ENCODE results near the gene FCHO1. TPM values are rescaled to one million over a fixed set of nuclear protein-coding genes. Genes with fewer than 3 reads are reported as not detected.

FCHO1 gene
- total and polyA plus RNA-seq, 2 experiments from 2014 or later: 18.5 to 42.3 TPM

DNA sequence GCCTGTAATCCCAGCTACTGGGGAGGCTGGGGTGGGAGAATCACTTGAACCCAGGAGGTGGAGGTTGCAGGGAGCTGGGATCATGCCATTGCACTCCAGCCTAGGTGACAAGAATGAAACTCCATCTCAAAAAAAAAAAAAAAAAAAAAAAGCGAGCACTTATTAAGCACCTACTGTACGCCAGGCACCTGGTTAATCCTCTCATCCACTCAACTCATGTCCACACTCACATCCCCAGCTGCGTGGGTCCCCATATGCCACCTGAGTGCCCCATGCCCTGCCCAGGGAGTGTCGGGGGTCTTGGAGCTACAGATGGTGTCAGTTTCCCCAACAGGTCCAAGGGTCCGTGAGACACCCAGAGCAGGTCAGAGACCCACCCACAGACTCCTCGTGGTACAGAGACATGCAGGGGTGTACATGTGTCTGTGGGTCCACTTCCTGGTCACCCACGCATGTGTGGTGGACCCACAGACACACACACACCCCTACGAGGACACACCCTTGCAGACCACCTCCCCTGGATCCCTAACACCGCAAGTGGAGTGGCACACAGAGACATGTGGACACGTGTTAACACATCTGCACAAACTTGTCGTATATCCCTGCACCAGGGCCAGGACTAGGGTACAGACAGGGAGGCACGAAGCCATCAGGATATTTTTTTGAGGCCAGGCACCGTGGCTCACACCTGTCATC lies 66.5 kb downstream of the FCHO1 start:
- H3K4me1 Mint-ChIP-seq: no peaks in the 10 kb centered on the region
- no peak overlapping the region for H3K4me3 Mint-ChIP-seq
- DNase-seq (ENCODE audit: low spot score) (no peak), ATAC-seq (no peak)
- peaks cover 8% of the 10 kb centered on the region for H3K27me3 Mint-ChIP-seq (ENCODE audit: insufficient read depth, low read depth, poor library complexity)
- no peak overlapping the region for H3K27ac ChIP-seq (ENCODE audit: low read depth)
- H3K4me1 ChIP-seq (ENCODE audit: insufficient read depth): no peaks in the 10 kb centered on the region
- no peak overlapping the region for H3K27ac Mint-ChIP-seq
- H3K36me3 ChIP-seq (ENCODE audit: insufficient read depth): no peaks in the 10 kb centered on the region
- H4K20me1 ChIP-seq (replicated peaks; ENCODE audit: insufficient read depth): no peaks in the 10 kb centered on the region
- no peaks in the 10 kb centered on the region for H3K27me3 ChIP-seq (ENCODE audit: insufficient read depth)
- H3K79me2 ChIP-seq (replicated peaks; ENCODE audit: insufficient read depth): no peaks in the 10 kb centered on the region
- H3K36me3 Mint-ChIP-seq (ENCODE audit: low read depth): no peaks in the 10 kb centered on the region
- no peak overlapping the region for H2AFZ ChIP-seq
- H3K4me2 ChIP-seq: no peak overlapping the region
- H3K4me3 ChIP-seq: no peak overlapping the region
- H3K9me3 Mint-ChIP-seq: no peaks in the 10 kb centered on the region
- no peaks in the 10 kb centered on the region for H3F3A ChIP-seq (replicated peaks; ENCODE audit: low read depth)
- no peaks in the 10 kb centered on the region for H3K9me2 ChIP-seq (ENCODE audit: insufficient read depth)
- no peak for TF ChIP-seq JUNB (IDR thresholded peaks at IDR 0.05; ENCODE audit: unreplicated experiment)
- no peak for TF ChIP-seq STAT1 (IDR thresholded peaks at IDR 0.05; ENCODE audit: unreplicated experiment)
- TF ChIP-seq, protein P1, sequence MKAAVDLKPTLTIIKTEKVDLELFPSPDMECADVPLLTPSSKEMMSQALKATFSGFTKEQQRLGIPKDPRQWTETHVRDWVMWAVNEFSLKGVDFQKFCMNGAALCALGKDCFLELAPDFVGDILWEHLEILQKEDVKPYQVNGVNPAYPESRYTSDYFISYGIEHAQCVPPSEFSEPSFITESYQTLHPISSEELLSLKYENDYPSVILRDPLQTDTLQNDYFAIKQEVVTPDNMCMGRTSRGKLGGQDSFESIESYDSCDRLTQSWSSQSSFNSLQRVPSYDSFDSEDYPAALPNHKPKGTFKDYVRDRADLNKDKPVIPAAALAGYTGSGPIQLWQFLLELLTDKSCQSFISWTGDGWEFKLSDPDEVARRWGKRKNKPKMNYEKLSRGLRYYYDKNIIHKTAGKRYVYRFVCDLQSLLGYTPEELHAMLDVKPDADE (IDR thresholded peaks at IDR 0.05): no peak
- no peak for TF ChIP-seq EZH2 (IDR thresholded peaks at IDR 0.05; ENCODE audit: low read depth, unreplicated experiment)
- TF ChIP-seq NANOG (IDR thresholded peaks at IDR 0.05; ENCODE audit: borderline replicate concordance): no peak
- TF ChIP-seq, protein P2, sequence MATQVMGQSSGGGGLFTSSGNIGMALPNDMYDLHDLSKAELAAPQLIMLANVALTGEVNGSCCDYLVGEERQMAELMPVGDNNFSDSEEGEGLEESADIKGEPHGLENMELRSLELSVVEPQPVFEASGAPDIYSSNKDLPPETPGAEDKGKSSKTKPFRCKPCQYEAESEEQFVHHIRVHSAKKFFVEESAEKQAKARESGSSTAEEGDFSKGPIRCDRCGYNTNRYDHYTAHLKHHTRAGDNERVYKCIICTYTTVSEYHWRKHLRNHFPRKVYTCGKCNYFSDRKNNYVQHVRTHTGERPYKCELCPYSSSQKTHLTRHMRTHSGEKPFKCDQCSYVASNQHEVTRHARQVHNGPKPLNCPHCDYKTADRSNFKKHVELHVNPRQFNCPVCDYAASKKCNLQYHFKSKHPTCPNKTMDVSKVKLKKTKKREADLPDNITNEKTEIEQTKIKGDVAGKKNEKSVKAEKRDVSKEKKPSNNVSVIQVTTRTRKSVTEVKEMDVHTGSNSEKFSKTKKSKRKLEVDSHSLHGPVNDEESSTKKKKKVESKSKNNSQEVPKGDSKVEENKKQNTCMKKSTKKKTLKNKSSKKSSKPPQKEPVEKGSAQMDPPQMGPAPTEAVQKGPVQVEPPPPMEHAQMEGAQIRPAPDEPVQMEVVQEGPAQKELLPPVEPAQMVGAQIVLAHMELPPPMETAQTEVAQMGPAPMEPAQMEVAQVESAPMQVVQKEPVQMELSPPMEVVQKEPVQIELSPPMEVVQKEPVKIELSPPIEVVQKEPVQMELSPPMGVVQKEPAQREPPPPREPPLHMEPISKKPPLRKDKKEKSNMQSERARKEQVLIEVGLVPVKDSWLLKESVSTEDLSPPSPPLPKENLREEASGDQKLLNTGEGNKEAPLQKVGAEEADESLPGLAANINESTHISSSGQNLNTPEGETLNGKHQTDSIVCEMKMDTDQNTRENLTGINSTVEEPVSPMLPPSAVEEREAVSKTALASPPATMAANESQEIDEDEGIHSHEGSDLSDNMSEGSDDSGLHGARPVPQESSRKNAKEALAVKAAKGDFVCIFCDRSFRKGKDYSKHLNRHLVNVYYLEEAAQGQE (IDR thresholded peaks at IDR 0.05; ENCODE audit: unreplicated experiment): no peak

DNA sequence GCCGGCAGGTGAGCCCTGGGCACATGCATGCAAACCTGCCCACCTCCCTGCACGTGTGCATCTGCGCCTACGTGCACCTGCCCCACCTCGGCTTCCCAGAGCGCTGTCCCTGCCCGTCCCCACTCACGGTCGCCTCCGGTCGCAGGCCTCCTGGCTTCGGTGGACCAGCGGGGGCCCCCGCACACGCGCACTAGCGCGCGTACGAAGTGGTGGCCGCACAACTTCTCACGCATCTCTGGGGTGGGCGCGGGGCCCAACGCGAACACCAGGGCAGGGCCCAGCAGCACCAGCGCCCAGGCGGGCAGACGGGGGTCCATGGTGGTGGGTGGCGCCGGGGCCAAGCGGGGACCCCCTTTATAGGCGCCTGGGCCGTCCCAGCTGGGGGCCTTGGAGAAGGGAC lies 69.9 kb downstream of the FCHO1 start, which contains the start of gene INSL3:
TSS of gene INSL3 (minus strand) at position 330 of the 400 bp plus-strand sequence. CDS start at position 317, 13 bp downstream.
- Histone ChIP-seq H3K9me2 (ENCODE audit: insufficient read depth) (no peaks in the 10 kb centered on the region), H3K36me3 (ENCODE audit: insufficient read depth) (no peaks in the 10 kb centered on the region), H3K27me3 (ENCODE audit: insufficient read depth) (no peaks in the 10 kb centered on the region), H3F3A (replicated peaks; ENCODE audit: low read depth) (no peaks in the 10 kb centered on the region), H3K4me3 (no peak within 1 kb of the TSS), H2AFZ (no peak within 1 kb of the TSS), H3K27ac (ENCODE audit: low read depth) (no peak within 1 kb of the TSS), H3K4me2 (no peak within 1 kb of the TSS), H3K79me2 (replicated peaks; ENCODE audit: insufficient read depth) (no peaks in the 10 kb centered on the region), H3K4me1 (ENCODE audit: insufficient read depth) (no peaks in the 10 kb centered on the region), H4K20me1 (replicated peaks; ENCODE audit: insufficient read depth) (no peaks in the 10 kb centered on the region)
- H3K4me3 Mint-ChIP-seq: no peak within 1 kb of the TSS
- no peaks in the 10 kb centered on the region for H3K9me3 Mint-ChIP-seq
- H3K4me1 Mint-ChIP-seq: no peaks in the 10 kb centered on the region
- H3K36me3 Mint-ChIP-seq (ENCODE audit: low read depth): no peaks in the 10 kb centered on the region
- peaks cover 16% of the 10 kb centered on the region for H3K27me3 Mint-ChIP-seq (ENCODE audit: insufficient read depth, low read depth, poor library complexity)
- DNase-seq (ENCODE audit: low spot score) (no peak), ATAC-seq (no peak)
- TF ChIP-seq POLR2AphosphoS5 (IDR thresholded peaks at IDR 0.05; ENCODE audit: low read depth) (no peak), EZH2phosphoT487 (IDR thresholded peaks at IDR 0.05; ENCODE audit: unreplicated experiment) (no peak)
- no peak within 1 kb of the TSS for H3K27ac Mint-ChIP-seq

All from GM23338 (cell line).